SU-DHL-6 (cell line): Measurements from ENCODE around the gene RCC1.

ENCODE experiments used
- EZH2phosphoT487 ChIP-seq: fragments of 200-600 bp; sonication (generic), shearing (Covaris generic); conservative IDR thresholded peaks from 2 replicates; pipeline ENCODE4 v1.6.1; 2018; ENCODE audit warnings: mild to moderate bottlenecking, antibody characterized with exemption, low read length, moderate library complexity, mixed read lengths
- TF ChIP-seq, protein P1 (sequence below): fragments of 200-600 bp; sonication (generic); IDR thresholded peaks from one replicate; pipeline ENCODE4 v1.5.1; 2017; ENCODE audit warnings: antibody characterized with exemption, mild to moderate bottlenecking, low read length, moderate library complexity; ENCODE audit not compliant: insufficient read depth, poor library complexity, severe bottlenecking

GRCh38 chr1:28509705-28510272 is 3.9 kb downstream of the RCC1 start:
- TF ChIP-seq, protein P1, sequence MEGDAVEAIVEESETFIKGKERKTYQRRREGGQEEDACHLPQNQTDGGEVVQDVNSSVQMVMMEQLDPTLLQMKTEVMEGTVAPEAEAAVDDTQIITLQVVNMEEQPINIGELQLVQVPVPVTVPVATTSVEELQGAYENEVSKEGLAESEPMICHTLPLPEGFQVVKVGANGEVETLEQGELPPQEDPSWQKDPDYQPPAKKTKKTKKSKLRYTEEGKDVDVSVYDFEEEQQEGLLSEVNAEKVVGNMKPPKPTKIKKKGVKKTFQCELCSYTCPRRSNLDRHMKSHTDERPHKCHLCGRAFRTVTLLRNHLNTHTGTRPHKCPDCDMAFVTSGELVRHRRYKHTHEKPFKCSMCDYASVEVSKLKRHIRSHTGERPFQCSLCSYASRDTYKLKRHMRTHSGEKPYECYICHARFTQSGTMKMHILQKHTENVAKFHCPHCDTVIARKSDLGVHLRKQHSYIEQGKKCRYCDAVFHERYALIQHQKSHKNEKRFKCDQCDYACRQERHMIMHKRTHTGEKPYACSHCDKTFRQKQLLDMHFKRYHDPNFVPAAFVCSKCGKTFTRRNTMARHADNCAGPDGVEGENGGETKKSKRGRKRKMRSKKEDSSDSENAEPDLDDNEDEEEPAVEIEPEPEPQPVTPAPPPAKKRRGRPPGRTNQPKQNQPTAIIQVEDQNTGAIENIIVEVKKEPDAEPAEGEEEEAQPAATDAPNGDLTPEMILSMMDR, result no peak
- no peak for TF ChIP-seq EZH2phosphoT487
